ENCODE results near the gene ZNF385A.

Gene ZNF385A

GRCh38 chr12:54375259-54375579 is 9.3 kb downstream of the ZNF385A start:
- no peak for DNase-seq (ENCODE audit: low read depth in 4 of 4, low spot score in 1 of 4)

GRCh38 chr12:54374562-54375258 is 9.8 kb downstream of the ZNF385A start:
- no peak for DNase-seq (ENCODE audit: low read depth in 4 of 4, low spot score in 1 of 4)

GRCh38 chr12:54373649-54374561 is 10.6 kb downstream of the ZNF385A start:
- no peak for DNase-seq (ENCODE audit: low read depth in 4 of 4, low spot score in 1 of 4)

- no peak for DNase-seq (ENCODE audit: low read depth in 4 of 4, low spot score in 1 of 4)
Observed at GRCh38 chr12:54372113-54372806, 12.3 kb downstream of the ZNF385A start.

GRCh38 chr12:54371328-54372112 is 13.0 kb downstream of the ZNF385A start:
- no peak for DNase-seq (ENCODE audit: low read depth in 4 of 4, low spot score in 1 of 4)

- no peak for DNase-seq (ENCODE audit: low read depth in 4 of 4, low spot score in 1 of 4)
Observed at GRCh38 chr12:54370171-54370730, 14.3 kb downstream of the ZNF385A start.

GRCh38 chr12:54369597-54370131 is 14.9 kb downstream of the ZNF385A start:
- no peak for DNase-seq (ENCODE audit: low read depth in 4 of 4, low spot score in 1 of 4)

- DNase-seq (ENCODE audit: low read depth in 4 of 4, low spot score in 1 of 4): peak; percentile 83 to 87 (median 85)
Observed at GRCh38 chr12:54368709-54369596, 15.6 kb downstream of the ZNF385A start.

- no peak for DNase-seq (ENCODE audit: low read depth in 4 of 4, low spot score in 1 of 4)
Observed at GRCh38 chr12:54368025-54368708, 16.4 kb downstream of the ZNF385A start.

- DNase-seq (ENCODE audit: low read depth in 4 of 4, low spot score in 1 of 4): no peak
Observed at GRCh38 chr12:54364413-54364812, 20.1 kb downstream of the ZNF385A start, which contains the start of gene GPR84. Gene GPR84, minus strand, starts transcription at chr12:54364486. Its CDS starts 635 bp downstream, at chr12:54363851.

- no peak for DNase-seq (ENCODE audit: low read depth in 4 of 4, low spot score in 1 of 4)
Observed at GRCh38 chr12:54363618-54364017, 20.9 kb downstream of the ZNF385A start.

GRCh38 chr12:54363047-54363446 is 21.5 kb downstream of the ZNF385A start:
- no peak for DNase-seq (ENCODE audit: low read depth in 4 of 4, low spot score in 1 of 4)

- DNase-seq (ENCODE audit: low read depth in 4 of 4, low spot score in 1 of 4): no peak
Observed at GRCh38 chr12:54360717-54361456, 23.6 kb downstream of the ZNF385A start.

GRCh38 chr12:54359762-54360351 is 24.7 kb downstream of the ZNF385A start:
- DNase-seq (ENCODE audit: low read depth in 4 of 4, low spot score in 1 of 4): no peak

GRCh38 chr12:54358945-54359761 is 25.4 kb downstream of the ZNF385A start:
- DNase-seq (ENCODE audit: low read depth in 4 of 4, low spot score in 1 of 4): peak; percentile 78 to 90 (median 80)

GRCh38 chr12:54358191-54358944 is 26.2 kb downstream of the ZNF385A start:
- DNase-seq (ENCODE audit: low read depth in 4 of 4, low spot score in 1 of 4): no peak
